Measurements from ENCODE around the gene GOLPH3.
"Not testable (repeated sequence)": the region's sequence is repeated elsewhere in the genome, so short reads cannot be mapped to it uniquely, and the experiment has no call there.

Gene GOLPH3

DNA sequence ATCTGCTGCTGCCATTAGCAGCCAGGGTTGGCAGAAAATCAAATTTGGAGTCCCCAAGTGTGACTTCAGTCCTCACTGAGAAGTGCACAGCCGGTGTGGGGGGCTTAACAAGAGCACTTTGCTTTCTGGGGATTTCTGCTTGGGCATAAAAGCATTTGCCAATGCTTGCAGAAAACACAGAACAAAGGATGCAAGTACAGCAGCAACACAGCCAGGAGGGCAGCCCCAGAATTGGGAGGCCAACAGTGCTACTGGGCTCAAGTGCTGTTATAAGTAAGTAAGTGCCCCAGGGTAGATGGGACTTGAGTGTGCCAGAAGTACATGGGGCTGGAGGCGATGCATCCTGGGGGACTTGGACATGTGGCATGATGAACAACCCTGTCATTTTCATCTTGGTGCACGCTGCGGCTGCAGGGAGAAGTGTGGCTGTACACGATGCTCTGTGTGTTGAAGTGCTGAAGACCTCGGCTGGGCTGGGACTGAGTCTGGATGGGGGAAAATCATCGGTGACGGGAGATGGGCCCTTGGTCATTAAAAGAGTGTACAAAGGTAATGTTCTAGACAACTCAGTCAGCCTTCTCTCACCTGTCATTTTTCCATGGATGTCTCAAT lies 73.3 kb downstream of the GOLPH3 start:
- H3K4me3 ChIP-seq (ENCODE audit: low read depth, low read length): no peak overlapping the region

GRCh38 chr5:32100230-32100629 lies 73.9 kb downstream of the GOLPH3 start:
- no peak overlapping the region for H3K4me3 ChIP-seq (ENCODE audit: low read depth, low read length)

GRCh38 chr5:32099486-32100035 lies 74.6 kb downstream of the GOLPH3 start:
- no peak overlapping the region for H3K4me3 ChIP-seq (ENCODE audit: low read depth, low read length)

- no peak overlapping the region for H3K4me3 ChIP-seq (ENCODE audit: low read depth, low read length)
These were observed 75.2 kb downstream of the GOLPH3 start for GRCh38 chr5:32098890-32099310.

DNA sequence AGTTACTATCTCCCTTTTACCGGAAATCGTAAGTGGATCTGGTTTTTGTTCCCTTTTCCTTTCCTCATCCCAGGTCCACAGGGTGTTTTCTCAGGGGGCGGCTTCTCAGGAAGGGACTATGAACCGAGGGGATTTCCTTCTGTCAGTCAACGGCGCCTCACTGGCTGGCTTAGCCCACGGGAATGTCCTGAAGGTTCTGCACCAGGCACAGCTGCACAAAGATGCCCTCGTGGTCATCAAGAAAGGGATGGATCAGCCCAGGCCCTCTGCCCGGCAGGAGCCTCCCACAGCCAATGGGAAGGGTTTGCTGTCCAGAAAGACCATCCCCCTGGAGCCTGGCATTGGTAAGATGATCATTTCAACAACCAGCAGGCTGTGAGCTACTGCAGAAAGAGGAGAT lies 75.8 kb downstream of the GOLPH3 start:
- no peak overlapping the region for H3K4me3 ChIP-seq (ENCODE audit: low read depth, low read length)

DNA sequence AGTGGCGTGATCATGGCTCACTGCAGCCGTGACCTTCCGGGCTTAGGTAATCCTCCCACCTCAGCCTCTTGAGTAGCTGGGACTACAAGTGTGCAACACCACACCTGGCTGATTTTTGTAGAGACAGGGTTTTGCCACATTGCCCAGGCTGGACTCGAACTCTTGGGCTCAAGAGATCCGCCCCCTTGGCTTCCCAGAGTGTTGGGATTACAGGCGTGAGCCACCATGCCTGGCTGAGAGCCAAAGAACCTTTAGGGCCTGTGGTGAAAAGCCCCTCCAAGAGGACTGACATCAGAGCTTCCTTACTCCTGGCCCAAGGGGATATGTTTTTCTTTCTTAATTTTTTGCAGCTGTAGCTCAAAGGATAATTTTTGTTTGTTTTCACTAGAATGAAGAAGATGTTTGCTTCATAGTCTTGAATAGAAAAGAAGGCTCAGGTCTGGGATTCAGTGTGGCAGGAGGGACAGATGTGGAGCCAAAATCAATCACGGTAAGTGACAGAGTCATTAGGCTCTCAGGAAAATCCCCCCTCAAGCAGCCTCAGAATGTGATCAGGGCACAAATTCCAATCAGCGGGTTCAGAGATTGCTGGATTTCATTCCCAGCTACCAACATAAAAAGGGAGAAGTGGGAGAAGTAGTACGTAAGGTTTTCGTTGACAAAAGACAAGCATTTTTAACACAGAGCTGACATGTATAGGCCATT lies 77.1 kb downstream of the GOLPH3 start:
- no peak overlapping the region for H3K4me3 ChIP-seq (ENCODE audit: low read depth, low read length)

- no peak overlapping the region for H3K4me3 ChIP-seq (ENCODE audit: low read depth, low read length)
These were observed 78.9 kb downstream of the GOLPH3 start for GRCh38 chr5:32095261-32095671.

DNA sequence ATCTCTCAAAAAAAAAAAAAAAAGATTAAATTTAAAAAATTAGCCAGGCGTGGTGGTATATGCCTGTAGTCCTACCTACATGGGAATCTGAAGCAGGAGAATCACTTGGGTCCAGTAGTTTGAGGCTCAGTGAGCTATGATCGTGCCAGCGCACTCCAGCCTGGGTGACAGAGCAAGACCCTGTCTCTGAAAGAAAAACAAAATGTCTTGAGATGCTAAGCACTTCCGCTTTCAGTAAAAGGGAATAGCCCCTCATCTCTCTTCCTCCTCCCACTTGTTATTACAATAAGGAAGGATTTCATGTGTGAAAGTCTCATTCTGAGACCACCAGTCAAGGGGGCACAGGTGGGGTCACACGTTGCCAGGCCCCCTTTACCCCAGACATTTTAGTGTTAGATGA lies 79.4 kb downstream of the GOLPH3 start:
- no peak overlapping the region for H3K4me3 ChIP-seq (ENCODE audit: low read depth, low read length)

GRCh38 chr5:32092938-32093812 lies 80.9 kb downstream of the GOLPH3 start:
- no peak overlapping the region for H3K4me3 ChIP-seq (ENCODE audit: low read depth, low read length)

- H3K4me3 ChIP-seq (ENCODE audit: low read depth, low read length): no peak overlapping the region
These were observed 83.4 kb downstream of the GOLPH3 start for GRCh38 chr5:32090755-32091128.

- H3K4me3 ChIP-seq (ENCODE audit: low read depth, low read length): no peak overlapping the region
These were observed 83.9 kb downstream of the GOLPH3 start for GRCh38 chr5:32090026-32090754.

DNA sequence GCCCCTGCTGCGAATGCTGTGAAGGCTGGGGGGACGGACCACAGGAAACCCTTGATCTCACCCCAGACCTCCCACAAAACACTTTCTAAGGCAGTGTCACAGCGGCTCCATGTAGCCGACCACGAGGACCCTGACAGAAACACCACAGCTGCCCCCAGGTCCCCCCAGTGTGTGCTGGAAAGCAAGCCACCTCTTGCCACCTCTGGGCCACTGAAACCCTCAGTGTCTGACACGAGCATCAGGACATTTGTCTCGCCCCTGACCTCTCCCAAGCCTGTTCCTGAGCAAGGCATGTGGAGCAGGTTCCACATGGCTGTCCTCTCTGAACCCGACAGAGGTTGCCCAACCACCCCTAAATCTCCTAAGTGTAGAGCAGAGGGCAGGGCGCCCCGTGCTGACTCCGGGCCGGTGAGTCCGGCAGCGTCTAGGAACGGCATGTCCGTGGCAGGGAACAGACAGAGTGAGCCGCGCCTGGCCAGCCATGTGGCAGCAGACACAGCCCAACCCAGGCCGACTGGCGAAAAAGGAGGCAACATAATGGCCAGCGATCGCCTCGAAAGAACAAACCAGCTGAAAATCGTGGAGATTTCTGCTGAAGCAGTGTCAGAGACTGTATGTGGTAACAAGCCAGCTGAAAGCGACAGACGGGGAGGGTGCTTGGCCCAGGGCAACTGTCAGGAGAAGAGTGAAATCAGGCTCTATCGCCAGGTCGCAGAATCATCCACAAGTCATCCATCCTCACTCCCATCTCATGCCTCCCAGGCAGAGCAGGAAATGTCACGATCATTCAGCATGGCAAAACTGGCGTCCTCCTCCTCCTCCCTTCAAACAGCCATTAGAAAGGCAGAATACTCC lies 84.7 kb downstream of the GOLPH3 start:
- no peak overlapping the region for H3K4me3 ChIP-seq (ENCODE audit: low read depth, low read length)

DNA sequence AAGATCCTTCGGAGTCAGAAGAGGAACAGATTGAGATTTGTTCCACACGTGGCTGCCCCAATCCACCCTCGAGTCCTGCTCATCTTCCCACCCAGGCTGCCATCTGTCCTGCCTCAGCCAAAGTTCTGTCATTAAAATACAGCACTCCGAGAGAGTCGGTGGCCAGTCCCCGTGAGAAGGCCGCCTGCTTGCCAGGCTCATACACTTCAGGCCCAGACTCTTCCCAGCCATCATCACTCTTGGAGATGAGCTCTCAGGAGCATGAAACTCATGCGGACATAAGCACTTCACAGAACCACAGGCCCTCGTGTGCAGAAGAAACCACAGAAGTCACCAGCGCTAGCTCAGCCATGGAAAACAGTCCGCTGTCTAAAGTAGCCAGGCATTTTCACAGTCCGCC lies 85.9 kb downstream of the GOLPH3 start:
- no peak overlapping the region for H3K4me3 ChIP-seq (ENCODE audit: low read depth, low read length)

GRCh38 chr5:32087086-32088082 lies 86.7 kb downstream of the GOLPH3 start:
- no peak overlapping the region for H3K4me3 ChIP-seq (ENCODE audit: low read depth, low read length)

- no peak overlapping the region for H3K4me3 ChIP-seq (ENCODE audit: low read depth, low read length)
These were observed 90.1 kb downstream of the GOLPH3 start for GRCh38 chr5:32083981-32084430.

DNA sequence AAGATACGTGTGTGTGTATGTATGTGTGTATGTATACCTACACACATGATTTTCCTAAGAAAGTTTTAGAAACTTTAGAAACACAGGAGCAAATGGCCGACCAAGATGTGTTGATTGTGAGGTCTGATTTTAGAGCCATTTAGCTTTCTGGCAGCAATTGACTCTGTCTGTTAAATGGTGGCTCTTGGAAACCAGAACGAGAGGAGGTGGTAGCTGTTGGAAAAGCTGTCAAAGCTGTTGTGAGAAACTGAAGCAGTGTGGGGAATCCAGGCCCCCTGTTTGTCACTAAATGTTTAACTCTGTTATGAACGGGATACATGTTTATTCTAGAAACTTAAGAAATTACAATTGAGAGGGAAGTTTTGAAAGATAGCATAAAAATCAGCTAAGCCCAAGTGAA lies 91.4 kb downstream of the GOLPH3 start:
- no peak overlapping the region for H3K4me3 ChIP-seq (ENCODE audit: low read depth, low read length)

DNA sequence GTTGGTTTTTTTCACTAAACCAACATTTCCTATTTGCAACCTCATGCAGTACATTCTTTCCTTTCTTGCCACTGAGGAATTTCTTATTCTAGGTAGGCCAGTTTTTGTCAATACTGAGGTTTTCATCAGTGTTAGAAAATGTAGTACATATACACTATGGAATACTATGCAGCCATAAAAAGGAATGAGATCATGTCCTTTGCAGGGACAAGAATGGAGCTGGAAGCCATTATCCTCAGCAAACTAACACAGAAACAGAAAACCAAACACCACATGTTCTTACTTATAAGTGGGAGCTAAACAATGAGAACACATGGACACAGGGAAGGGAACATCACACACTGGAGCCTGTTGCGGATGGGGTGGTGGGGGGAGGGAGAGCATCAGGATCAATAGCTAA lies 93.6 kb downstream of the GOLPH3 start:
- H3K4me3 ChIP-seq (ENCODE audit: low read depth, low read length): not testable (repeated sequence)

- H3K4me3 ChIP-seq (ENCODE audit: low read depth, low read length): not testable (repeated sequence)
These were observed 95.3 kb downstream of the GOLPH3 start for GRCh38 chr5:32078855-32079254.
